IPS-11a (cell line): ENCODE data around the gene CSTPP1.
A peak's percentile ranks its signal among the peaks of the same experiment; 100 is the strongest.

Experiments used
- H3K4me3 ChIP-seq: one replicate; pipeline ENCODE4 v1.5.1; 2013; ENCODE audit warnings: low read depth, low read length, control low read depth

The CSTPP1 gene

GRCh38 chr11:47176328-47177228 is 240.0 kb downstream of the CSTPP1 start, which contains the start of gene ARFGAP2:
Gene ARFGAP2 (minus strand): TSS chr11:47176879. CDS start chr11:47176853, 26 bp downstream.
- peak within 1 kb of the TSS; percentile 95 for H3K4me3 ChIP-seq

- H3K4me3 ChIP-seq = peak overlapping the region; percentile 95
Observed at GRCh38 chr11:47177229-47177845, 240.8 kb downstream of the CSTPP1 start.

- no peak overlapping the region for H3K4me3 ChIP-seq
Observed at GRCh38 chr11:47177846-47178245, 241.3 kb downstream of the CSTPP1 start.

GRCh38 chr11:47178316-47178715 is 241.8 kb downstream of the CSTPP1 start:
- H3K4me3 ChIP-seq = no peak overlapping the region

- no peak overlapping the region for H3K4me3 ChIP-seq
Observed at GRCh38 chr11:47178737-47179654, 242.4 kb downstream of the CSTPP1 start.

- H3K4me3 ChIP-seq = no peak overlapping the region
Observed at GRCh38 chr11:47179655-47179991, 243.1 kb downstream of the CSTPP1 start.

- H3K4me3 ChIP-seq = no peak overlapping the region
Observed at GRCh38 chr11:47180006-47180787, 243.6 kb downstream of the CSTPP1 start.

- H3K4me3 ChIP-seq = no peak overlapping the region
Observed at GRCh38 chr11:47181271-47181670, 244.7 kb downstream of the CSTPP1 start.

- no peak overlapping the region for H3K4me3 ChIP-seq
Observed at GRCh38 chr11:47182380-47182779, 245.8 kb downstream of the CSTPP1 start.

GRCh38 chr11:47183031-47183856 is 246.7 kb downstream of the CSTPP1 start:
- no peak overlapping the region for H3K4me3 ChIP-seq

GRCh38 chr11:47183969-47184368 is 247.4 kb downstream of the CSTPP1 start:
- H3K4me3 ChIP-seq = no peak overlapping the region

- peak overlapping the region; percentile 69 for H3K4me3 ChIP-seq
Observed at GRCh38 chr11:47184711-47185304, 248.2 kb downstream of the CSTPP1 start.

- peak overlapping the region; percentile 69 for H3K4me3 ChIP-seq
Observed at GRCh38 chr11:47185305-47186075, 248.9 kb downstream of the CSTPP1 start.

- H3K4me3 ChIP-seq = peak within 1 kb of the TSS; percentile 69
Observed at GRCh38 chr11:47186076-47186699, 249.6 kb downstream of the CSTPP1 start, which contains the start of gene PACSIN3. Gene PACSIN3 (minus strand): TSS chr11:47186434. CDS start chr11:47182727, 3,707 bp downstream.

GRCh38 chr11:47186700-47187695 is 250.4 kb downstream of the CSTPP1 start:
- H3K4me3 ChIP-seq = peak overlapping the region; percentile 63

- peak overlapping the region; percentile 63 for H3K4me3 ChIP-seq
Observed at GRCh38 chr11:47187723-47188122, 251.2 kb downstream of the CSTPP1 start.

- no peak overlapping the region for H3K4me3 ChIP-seq
Observed at GRCh38 chr11:47188259-47188658, 251.7 kb downstream of the CSTPP1 start.
